GM18520 (cell line): ENCODE results near the gene CAV1.

Experiments used
- ATAC-seq: cut with Tn5 transposase; IDR thresholded peaks from one replicate; pipeline ENCODE4 v1.9.1; 2021; ENCODE audit not compliant: unreplicated experiment

Gene CAV1

GRCh38 chr7:116529250-116529649 is 4.4 kb downstream of the CAV1 start:
- ATAC-seq = no peak

GRCh38 chr7:116530107-116530820 is 5.4 kb downstream of the CAV1 start:
- no peak for ATAC-seq

DNA sequence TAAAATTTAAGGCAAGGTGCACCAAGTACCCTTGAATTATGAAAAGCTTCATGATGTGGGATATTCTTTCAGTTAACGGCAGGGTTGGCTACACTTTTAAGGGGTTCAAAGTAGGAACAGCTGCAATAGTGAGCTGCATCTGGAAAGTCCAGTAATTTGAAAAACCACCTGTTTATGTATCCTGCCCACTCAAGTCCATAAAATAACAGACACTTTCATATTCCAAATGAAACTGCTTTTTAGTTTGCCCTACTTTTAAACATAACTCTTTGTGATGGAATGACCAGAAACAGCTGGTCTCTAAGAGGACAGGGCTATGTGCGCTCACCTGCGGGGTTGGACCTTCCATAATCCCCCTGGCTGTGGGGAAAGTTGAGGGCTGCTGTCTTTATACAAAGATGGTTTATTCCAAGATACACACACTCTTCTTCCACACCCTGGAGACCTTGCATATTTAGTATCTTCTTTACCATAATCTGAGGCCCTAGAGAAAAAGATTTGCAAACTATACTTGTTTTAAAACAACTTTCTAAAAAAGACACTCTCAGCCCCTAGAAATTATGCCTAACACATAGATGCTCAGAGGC is 7.4 kb downstream of the CAV1 start:
- ATAC-seq = no peak

DNA sequence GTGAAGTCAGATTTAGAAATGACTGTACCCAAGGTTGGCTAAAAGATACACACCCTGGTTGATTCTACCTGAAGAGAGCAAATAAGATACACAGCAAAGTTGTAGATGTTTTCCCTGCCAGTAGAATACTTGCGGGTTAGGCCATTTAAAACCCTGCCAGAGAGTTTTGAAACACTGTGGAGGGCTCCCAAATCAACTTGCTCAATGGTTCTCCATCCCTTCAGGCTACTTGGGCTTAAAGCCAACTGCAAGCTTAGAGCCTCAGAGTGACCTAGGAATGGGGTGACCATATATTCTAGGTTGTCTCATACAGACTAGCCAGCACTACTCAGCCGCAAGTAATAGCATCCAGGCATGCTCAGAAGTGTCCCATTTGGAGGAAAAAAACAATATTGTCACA is 10.0 kb downstream of the CAV1 start:
- no peak for ATAC-seq

GRCh38 chr7:116535416-116535815 is 10.6 kb downstream of the CAV1 start:
- ATAC-seq = no peak

GRCh38 chr7:116538138-116538537 is 13.3 kb downstream of the CAV1 start:
- no peak for ATAC-seq

GRCh38 chr7:116539879-116540278 is 15.0 kb downstream of the CAV1 start:
- no peak for ATAC-seq

- no peak for ATAC-seq
These were observed 15.9 kb downstream of the CAV1 start for GRCh38 chr7:116540743-116541142.

DNA sequence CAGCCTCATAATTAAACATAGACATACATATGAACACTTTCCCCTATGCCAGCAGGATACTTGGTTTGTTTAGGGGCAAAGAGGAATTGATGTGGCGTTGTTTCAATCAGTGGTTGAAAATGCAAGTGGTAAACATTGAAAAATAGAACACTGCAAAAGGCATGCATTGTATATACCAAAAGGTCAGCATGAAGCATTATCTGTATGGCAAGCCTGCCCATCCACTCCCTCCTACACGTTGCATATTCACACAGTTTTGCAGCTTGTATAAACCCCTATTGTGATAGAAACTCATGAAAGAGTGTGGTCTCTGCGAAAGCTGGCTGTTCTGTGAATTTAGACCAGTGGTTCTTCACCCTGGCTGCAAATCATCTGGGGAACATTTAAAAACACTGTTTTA is 17.1 kb downstream of the CAV1 start:
- no peak for ATAC-seq

GRCh38 chr7:116542618-116543017 is 17.8 kb downstream of the CAV1 start:
- ATAC-seq = no peak

GRCh38 chr7:116543664-116544063 is 18.8 kb downstream of the CAV1 start:
- peak; percentile 52 for ATAC-seq

DNA sequence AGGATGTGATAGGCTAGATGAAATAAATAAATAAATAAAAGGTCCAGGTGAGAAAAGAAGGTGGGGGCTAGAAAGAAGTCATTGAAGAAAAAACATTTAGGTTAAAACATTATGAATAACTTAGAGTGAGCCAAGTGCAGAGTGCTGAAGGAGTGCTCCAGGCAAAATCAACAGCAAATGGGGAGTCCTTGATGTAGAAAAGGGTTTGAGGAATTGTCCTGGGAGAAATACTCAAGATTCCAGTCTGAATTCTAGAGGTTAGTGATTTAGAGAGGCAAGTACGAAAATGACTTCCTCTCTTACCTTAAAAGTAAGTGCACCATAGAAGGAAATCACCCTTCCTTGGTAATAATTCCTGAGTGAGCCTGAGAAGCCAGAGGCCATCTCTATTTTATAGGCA is 19.7 kb downstream of the CAV1 start:
- ATAC-seq = no peak

DNA sequence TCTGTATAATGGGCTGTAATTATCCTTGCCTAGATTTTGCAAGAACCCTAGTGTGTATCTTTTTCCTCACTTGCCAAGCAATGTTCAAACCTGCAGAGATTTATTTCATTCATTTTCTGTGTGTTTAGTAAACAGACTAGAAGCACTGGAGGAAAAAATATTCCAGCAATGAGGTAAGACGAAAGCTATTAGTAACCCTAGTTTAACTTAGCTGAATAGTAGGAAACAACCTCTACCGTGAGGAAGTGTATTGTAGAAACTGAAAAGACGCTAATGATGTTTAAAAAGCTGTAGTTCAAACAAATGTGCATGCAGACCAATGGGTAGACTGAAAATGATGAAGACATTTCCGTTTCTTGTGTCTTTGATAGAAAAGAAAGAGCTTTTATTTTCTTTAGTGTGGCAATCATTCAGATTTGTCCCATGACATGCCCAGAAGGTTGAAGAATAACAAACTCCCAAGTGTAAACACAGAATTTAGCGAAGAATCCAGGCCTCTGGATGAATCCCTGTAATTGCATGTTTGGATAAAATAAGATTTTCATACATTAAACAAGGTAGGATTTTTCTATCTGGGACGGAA is 20.7 kb downstream of the CAV1 start:
- no peak for ATAC-seq

DNA sequence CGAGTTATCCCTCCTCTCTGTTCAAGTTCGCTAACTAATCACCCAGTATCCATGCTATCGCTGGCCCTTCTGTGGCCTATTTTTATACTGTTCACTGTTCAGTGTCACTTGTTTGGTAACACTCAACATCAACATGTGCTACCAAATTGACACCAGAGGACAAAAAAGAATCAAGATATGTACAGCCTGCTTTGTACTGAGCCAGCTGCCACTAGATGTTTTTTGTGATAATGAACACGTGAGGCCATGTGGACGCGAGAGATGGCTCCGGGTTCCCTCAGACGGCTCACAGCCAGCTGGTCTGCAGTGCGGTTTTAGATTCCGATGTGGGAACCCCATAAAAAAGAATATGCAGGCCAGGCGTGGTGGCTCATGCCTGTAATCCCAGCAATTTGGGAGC is 21.2 kb downstream of the CAV1 start:
- ATAC-seq = no peak

- no peak for ATAC-seq
These were observed 22.1 kb downstream of the CAV1 start for GRCh38 chr7:116546916-116547315.

DNA sequence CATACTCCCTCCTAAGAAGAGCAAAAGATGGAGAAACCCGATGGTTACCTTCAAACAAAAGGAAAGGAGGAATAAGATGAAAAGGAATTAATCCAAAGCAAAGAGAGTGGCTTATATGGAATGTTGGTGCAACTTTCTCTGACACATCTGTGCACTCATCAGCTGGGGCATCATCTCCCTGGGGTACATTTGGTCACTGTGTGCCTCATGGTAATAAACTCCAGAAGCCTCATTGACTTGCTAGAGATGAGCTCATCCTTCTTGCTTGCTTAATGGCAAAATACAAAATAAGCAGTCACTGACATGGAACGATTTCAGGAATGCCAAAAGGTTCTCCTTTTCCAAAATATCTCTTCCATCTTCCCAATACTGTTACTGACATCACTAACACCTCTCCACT is 22.5 kb downstream of the CAV1 start:
- no peak for ATAC-seq

DNA sequence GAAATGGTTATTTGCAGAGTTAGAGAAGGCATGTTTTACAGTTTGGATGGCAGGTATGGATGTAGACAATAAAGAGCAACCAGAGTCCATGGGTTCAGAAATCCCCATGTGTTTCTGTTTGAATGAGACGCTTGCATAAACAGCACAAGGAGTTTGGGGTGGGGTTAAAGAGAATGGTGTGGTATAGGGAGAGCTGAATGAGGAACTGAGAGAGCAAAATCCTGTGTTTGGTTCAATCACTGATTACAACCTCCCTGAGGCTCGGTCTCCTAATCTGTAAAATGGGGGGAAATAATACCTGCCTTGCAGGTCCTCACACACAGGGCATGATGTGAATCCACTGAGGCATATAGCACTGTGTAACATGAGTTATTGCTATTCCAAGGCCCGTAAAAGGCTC is 23.7 kb downstream of the CAV1 start:
- peak; percentile 75 for ATAC-seq

DNA sequence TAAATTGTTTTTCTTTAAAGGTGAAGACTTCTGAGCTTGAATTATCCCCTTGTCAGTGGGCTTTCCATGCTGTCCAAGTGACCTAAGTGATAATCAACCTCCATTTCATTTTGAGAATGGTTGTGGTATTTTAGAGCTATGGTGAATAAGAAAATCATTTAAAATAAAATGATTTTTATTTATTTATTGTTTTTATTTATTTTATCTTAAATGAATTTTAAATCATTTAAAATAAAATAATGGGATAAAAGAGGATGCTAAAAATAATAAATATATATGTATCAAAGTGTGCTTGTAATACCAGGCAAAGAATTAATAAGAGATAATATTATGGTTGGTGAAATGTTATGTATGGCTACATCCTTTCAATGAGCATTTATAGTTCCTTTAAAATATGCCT is 24.5 kb downstream of the CAV1 start:
- ATAC-seq = no peak

DNA sequence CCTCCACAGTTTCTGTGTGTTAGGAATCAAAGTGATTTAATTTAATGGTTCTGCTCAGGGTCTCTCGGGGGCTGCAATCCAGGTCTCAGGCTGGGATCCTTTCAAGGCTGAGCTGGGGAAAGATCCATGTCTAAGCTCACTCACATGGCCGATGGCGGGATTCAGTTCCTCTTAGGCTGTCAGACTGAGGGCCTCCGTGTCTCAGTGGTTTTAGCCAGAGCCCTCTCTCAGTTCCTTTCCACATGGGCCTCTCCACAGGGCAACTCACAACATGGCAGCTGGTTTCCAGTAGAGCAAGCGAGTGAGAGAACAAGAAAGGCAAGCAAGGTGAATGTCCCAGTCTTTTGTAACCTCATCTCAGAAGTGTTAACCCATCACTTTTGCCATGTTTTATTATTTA is 26.9 kb downstream of the CAV1 start:
- no peak for ATAC-seq

GRCh38 chr7:116552602-116553001 is 27.8 kb downstream of the CAV1 start:
- no peak for ATAC-seq

DNA sequence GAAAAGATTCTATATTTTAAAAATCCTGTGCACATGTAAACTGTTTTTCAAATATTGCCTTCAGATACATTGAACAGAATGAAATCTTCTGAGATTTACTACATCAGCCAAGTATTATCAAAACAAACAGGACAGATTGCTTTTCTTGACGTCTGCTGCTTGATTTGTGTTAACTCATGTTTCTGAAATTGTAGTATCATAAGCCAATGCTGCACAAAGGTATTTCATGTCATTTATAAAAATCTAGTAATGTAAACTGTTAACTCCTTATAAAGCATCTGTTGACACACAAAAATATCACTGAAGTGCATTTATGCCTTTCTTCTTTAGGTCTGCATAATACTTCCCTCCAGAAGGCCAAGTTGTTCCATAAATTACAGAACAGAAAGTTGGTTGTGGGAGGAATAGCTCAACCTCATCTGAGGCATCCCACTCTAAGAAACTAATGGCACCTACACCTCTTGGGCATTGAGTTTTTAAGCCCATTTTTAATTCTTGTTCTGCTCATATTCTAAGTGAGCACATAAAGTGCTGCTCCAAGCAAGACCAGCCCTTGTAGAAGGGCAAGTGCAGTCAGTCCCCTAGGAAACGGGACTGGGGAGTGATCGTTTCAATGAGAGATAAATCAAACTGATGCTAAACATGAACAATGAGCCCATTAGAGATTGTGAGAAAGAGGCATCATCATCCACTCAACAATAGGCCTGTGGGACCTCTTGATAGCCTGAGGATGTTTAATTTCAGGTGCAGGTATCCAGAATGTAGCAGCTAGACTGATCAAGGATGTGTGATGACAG is 28.5 kb downstream of the CAV1 start:
- no peak for ATAC-seq

DNA sequence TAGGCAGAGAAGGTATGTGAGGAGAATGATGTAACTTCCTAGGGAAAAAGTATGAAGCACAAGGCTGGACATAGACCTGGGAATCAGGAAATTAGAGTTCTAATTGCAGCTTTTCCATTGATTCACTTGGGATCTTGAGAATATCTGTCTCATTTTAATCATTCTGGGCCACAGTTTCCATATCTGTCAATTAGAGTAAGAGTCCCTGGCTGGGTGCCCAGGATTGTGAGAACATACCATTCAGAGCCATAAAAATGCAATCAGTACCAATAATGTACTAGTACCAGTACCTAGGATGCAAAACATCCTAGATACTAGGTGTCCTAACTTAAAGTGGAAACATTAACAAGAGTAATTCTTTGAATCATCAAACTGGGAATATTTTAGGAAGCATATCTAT is 29.6 kb downstream of the CAV1 start:
- no peak for ATAC-seq
